COLO829 (cell line): Measurements from ENCODE around the gene F3.

Source experiments
- DNase-seq: peaks from one replicate; pipeline ENCODE4 v3.0.0; 2012; ENCODE audit warnings: low spot score

The F3 gene

DNA sequence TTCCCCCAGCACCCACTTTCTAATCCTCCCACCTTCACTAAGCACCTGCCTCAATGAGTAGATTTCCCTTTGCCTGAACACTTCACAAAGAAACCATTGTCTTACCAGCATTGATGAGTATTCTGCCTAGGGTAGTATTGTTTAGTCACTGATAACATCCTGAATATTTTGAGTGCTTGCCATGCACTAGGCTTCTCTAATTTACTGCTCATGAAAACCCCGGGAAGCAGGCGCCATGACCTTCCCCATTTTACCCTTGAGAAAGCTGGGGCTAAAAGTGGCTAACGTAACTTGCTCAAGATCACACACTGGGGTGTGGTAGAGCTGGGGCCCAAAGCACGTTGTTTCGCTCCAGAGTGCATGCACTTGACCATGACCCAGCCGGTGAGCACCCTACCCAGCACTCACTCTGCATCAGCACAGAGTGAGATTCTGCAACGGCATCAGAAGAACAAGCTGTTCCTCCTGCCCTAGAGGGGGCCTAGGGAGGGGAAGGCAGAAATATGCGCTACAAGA is 10.6 kb upstream of the F3 start:
- peak; percentile 23 for DNase-seq

DNA sequence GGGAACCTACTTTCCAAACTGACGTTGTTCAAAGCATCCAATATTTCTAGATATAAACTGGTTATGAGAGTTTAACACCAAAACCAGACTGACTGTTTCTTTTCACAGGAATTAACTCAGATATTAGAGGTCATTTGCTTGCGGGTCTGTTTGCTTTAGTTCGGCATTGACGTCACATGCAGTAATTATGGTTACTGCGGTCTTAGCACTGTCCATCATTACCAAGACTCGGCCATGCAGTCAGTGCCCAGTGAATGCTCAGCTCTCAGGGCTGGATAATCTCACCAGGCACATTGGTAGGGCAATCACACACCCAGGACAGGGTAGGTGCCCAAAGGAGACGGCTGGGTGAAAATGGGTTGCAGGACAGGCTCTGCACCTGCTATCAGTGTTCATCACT is 9.9 kb upstream of the F3 start:
- no peak for DNase-seq

DNA sequence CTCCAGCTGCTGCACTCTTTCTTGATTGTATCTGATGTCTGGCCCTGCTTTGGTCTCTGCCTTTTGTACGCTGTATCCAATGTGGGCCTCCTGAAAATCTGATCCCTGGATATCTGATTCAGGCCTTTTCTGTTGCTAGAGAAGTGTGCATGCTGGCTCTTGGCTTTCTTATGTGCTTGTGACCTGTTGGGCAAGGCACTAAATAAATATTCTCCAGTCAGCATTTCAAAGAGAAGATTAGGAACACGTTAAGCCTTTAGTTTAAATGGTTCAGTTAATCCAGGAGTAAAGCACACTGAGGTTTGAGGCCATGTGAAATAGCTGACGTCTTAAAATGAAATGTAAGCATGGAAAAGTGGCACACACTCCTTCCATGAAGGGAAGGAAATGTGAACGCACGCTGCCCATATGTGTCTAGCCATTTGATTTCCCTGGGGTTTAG is 9.3 kb upstream of the F3 start:
- DNase-seq, result no peak

DNA sequence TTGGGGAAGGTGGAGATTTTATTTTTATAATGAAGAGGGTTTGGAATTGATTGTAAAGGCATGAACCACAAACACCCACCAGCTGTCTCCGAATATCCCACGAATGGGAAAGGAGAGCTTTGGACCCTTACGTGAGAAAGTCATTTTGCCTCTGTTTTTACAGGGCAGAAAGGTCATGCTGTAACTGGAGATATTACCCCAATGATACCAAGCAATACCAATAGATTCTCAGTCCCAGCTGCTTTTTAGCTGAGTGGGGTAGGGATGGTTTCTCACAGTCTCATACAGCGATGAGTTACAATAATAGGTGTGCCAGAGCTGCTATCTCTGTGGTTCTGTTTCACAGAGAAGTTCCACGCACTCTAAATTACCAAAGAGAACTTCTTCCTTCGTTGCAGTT is 8.8 kb upstream of the F3 start:
- DNase-seq, result no peak

DNA sequence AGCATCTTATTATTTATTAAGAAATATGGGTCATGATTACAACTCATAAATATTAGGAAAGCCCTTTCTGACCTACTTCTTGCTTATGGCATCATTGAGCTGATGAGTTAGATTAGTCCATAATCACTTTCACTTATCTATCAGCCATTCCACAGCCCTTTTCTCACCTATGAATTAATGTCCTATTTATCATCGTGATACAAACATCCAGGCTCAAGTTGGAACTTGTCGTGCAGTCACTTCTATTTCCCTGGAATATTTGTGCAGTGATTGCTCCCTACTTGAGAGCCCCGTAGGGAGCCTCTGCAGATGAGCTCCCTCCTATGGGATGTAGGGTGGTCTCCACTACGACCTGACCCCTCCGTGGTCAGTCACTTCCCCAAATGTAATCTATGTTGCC is 8.1 kb upstream of the F3 start:
- no peak for DNase-seq

DNA sequence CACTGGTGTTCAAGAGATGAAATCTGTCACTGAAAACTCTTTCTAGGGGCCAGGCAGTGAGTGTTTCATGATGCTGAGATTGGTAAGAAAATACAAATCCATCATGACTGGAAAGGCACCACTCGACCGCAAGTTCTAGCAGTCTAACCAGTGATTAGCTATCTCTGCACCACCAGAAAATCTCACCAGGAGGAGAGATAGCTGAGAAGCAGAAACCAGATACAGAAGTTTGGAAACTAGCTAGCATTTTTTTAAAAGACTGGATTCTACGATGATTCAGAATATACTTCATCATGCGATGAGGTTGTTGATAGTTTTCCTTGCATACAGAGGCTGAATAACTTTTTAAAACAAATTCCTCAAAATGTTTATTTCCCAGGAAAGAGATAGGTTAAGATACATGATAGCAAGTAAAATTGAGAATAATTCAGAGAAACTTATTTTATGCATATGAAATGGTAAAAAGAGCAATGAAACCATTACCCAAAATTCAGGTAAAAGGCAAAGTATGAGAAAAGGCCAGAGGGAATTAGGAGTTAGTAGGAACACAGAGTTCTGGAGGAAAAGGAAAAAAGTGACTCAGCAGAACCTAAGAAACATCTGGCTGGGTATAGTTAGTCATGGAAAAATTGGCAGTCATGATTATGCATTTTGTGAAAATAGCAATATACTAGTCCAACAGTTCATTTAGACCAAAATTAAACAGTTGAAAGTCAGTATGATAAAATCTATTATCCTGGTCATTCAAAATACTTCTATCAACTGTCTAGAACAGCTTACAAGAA is 3.3 kb upstream of the F3 start:
- no peak for DNase-seq

DNA sequence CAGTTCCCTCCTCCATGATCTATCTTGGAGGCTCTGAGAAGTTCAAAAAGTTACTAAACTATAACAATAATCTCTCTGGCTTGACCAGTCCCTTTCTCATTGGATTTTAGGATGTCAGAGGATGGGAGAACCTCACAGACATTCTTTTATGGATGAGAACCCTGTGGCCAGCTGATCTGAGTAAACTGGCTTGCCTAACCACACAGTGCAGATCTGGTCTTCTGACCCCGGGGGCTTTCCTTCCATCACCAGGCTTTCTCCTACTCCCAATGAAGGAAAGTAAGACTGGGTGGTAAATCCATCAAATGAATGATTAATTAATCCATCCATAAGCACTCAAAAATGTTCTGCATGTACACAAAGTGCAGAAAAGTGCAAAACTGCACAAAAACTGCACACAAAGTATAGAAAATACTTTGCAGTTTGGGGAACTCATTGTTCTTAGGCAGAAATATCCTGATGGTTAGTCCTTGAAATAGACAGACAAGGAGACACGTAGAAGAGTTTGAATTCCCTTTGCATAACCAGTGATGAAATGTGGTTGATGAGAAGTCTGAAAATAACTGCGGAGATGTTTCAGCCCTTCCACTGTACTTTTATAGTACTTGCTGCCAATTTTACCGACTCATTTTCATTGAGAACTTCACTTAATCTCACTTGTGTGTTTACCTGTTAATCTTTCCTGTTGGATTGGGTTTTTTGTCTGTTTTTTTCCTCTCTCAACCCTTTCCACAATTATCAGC is 2.5 kb upstream of the F3 start:
- DNase-seq, result no peak

DNA sequence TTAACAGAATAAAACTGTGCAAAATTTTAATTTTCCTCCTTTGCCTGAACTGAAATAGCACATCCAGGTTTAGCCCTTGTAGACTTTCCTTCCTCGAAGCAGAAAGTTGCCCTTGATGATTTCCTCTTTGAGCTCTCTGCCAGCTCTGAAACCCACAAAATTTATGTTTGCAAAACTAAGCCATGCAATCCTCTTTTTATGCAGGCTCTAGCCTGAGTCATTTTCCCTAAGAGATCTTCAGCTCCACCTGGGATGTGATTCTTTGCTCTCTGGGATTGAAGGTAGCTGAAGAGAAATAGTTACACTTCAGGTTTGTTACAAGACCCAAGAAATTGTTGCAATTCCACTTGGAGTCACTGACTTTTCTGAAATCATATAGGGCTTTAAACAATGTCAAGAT is 1.4 kb upstream of the F3 start:
- DNase-seq, result no peak

DNA sequence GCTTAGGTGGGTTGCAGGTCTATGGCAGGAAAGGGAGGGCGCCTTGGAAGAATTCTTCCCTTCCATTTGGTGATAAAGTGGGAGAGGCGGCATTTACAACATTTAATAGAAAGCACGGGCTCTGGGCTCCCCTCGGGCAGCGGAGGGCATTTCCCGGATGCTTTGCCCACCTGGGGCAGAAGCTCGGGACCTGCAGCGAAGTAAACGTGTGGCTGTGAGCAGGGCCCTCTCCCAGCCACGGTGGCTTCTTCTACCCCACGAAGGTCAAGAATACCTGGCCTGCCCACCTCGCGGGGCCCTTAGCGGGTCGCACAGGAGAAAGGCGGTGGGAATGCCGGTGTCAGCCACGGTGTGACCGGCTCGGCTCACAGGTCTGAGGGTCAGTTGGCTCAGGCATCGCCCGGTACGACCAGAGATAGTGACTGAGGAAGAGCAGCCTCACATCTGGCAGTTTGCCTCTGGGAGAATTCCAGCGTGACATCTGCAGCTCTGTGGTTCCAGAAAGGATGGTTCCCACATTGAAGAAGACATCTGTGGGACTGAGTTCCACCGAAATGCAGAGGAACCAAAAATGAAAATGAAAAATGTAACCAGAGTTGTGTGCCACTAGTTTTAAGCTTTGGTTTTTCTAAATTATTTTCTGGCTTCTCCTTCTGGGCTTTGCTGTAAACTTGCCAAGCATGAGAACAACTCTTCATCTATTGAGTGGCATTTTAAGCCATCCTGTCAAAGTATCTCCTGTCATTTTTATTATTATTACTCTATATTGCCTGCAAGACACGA is 720 bp upstream of the F3 start:
- DNase-seq, result no peak

DNA sequence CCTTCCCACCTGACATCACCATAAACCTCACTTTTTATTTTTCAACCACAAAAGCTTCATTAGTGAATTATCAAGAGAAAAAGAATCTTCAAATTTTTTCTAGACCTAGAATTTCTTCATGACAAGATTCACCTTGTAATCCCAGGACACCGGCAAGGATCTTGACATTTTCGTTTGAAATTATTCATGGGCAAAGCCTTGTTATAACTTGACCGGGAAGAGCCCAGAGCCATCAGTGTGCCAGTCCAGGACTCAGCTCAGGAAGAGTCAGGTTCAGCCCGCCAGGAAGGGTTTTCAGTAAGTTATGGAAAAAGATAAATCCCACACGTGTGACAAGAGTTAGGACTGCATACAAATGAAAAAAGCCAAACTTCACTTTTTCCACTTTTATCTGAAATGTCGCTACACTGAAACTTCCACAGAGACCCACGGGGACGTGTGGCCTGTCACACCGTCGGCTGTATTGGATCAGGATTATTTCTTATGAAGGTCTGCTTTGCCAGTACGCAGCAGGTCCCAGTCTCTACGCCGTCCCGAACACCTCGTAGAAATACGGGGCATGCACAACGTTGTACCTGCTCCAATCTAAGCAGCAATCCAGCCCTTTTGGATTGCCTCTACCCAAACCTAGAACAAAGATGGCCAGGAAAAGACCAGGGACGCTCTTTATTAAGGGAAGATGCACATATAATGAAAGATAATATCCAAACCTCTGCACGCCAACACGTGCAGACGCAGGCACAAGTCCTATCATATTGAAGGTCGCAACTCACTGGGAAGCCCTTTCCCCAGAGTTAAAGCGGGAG is 916 bp downstream of the F3 start:
- DNase-seq, result no peak

DNA sequence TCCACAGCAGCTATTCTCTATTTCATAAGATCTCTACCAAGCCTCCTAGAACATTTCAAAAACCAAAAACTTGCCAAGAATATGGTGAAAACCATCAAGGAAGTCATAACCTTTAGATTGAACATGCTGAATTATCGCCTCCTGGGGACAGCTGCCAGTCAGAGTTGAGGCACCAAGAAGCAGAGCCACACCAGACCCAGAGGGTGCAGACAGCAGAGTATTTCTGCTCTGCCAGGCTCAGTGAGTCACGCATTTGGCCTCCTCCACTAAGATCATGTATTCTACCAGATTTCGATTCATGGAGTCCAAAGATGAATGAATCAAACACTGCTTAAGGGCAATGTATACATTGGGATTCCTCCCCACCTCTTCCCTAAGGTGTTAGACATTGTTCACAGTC is 2.1 kb downstream of the F3 start:
- DNase-seq, result no peak

DNA sequence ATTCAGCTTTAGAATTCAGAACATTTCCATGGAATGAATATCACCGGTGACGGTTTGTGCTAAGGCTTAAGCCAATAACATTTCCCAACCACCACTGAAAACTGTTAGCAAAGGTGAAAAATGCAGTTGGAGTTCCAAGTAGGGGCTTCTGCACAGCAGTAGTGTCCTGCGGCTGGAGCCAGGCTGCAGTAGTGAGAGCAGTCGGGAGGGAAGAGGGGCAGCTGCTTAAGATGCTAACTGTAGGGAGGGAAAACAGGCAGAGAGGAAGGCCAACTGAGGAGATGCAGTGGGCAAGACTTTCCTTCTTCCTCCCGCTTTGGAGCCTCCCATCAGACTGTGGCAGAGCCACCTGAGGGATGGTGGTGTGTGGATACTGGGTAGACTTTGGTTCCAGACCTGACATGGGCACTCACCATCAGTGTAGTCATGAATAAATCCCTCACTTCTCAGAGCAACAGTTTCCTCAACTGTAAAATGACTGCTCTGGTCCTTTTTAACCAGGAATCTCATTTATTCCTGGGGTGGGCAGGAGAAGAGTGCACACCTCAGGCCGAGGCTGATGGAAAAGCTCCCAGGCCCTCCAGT is 3.2 kb downstream of the F3 start:
- DNase-seq, result no peak

DNA sequence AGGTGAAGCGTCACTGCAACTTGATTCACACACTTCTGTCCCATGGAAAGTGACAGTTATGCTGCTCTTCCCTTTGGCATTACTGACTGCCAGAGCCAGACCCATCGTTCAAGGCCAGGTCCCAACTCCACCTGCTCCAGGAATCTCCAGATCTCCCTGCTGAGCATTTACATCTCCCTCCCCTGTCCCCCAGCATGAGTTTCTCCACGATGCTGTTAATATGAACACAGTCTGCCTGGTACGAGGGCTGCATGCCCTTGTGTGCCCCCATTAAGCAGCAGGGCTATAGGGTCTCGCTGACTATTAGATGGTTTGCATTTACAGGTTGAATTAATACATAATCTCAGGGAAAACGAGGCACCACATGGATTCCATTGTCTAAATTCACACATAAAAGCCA is 4.3 kb downstream of the F3 start:
- DNase-seq, result no peak

DNA sequence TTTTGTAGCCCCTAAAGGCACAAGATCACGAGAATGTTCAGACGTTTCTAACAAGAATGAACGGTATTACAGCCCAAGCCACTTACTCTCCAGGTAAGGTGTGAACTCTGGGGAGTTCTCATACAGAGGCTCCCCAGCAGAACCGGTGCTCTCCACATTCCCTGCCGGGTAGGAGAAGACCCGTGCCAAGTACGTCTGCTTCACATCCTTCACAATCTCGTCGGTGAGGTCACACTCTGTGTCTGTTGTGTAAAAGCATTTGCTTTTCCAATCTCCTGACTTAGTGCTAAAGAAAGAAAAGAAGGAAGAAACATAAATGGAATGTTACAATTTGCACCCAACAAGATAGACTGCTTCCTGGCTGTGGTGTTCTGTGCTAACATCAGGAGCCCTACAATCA is 5.7 kb downstream of the F3 start:
- no peak for DNase-seq

DNA sequence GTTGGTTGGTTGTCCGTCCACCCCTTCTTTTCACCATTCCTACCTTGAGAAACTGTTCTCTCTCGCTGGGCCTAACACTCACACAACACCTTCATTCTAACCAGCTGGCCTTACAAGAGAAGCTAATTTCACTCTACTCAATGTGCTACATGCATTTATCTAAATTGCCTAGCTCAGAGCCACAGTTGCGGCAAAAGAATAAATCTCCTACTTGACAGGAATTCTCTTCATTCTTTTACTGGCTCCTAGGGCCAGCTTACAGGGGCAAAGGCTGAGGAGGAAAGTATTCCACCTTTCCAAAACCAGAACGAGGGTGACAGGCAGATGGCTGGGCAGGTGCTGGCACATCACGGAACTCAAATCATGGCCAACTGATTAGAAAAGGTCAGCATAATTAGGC is 6.5 kb downstream of the F3 start:
- no peak for DNase-seq

DNA sequence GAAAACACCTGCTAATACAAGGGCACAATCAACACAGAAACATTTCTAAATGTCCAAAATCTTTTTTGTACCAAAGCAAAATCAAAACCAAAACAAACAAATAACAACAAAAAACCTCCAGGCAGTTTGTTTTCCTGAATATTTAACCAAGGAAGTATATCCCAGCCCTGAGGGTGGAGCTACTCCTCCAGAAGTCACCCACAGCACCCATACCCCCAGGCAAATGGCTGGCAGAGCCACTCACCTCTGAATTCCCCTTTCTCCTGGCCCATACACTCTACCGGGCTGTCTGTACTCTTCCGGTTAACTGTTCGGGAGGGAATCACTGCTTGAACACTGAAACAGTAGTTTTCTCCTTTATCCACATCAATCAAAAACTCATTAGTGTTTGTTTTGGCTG is 9.5 kb downstream of the F3 start:
- DNase-seq, result no peak

DNA sequence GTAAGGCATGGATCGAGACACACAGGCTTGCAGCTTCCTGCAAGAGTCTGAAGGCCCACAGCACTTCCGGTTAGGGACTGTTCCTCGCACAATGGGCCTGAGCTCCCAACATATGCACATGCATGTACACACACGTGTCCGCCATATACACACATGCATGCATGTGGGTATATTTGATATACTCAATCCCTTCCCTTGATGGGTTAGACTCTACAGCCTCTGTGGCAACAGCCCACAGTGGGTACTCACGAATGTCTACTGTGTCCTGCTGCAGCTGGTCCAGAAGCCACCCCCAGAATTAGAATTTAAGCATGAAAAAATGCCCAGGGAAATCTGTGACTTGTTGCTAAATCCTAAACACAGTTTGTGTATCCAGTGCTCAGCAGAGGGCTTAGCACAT is 9.9 kb downstream of the F3 start:
- DNase-seq, result no peak

DNA sequence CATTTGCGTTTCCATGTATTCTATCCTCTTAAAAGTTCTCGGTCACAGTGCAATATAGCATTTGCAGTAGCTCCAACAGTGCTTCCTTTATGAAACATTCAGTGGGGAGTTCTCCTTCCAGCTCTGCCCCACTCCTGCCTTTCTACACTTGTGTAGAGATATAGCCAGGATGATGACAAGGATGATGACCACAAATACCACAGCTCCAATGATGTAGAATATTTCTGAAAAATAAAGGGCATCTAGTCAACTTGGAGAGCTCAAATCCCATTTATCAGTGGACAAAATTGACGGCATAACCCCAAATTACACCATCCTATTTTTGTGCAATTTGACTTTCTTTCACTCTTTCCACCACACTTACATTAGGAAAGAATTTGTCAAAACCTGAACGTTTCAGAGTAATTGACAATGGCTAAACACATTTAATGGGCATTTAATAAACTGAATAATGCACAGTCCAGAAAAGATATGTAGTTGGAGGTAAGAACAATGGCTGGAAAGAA is 11.1 kb downstream of the F3 start:
- DNase-seq, result no peak

DNA sequence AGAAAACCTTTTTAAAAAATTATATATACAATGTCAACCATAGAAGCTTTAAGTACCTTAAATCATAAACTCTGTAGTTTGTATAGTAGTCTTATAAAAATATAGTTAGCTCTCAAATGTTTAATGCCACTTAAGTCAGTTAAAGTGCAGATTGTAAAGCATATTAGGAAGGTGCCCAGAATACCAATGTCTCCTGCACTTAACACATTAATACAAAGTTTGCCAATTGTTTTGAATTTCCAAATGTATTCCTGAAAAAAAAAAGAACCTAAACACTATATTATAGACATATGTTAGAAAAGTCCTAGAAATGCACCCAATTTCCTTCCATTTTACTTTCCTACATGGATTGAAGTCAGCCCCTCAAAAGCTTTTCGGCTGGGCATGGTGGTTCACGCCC is 12.1 kb downstream of the F3 start:
- DNase-seq, result no peak

DNA sequence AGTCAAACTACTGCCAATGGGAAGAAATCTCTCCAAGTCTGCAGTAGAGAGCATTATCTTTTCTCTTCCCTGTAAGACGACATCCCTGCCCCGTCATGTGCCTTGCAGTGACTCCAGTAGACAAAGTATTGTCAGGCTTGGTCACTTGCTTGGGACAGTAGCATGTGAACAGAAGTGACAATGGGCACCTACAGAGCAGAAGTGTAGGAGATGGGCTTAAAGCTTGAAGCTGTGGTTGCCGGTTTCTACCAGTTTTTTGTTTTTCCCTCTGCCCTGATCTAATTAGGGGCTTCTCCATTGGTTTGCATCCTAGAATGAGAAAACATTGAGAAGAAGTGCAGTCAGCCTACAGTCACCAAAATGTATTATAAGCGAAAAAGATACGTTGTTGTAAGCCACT is 12.7 kb downstream of the F3 start:
- no peak for DNase-seq

DNA sequence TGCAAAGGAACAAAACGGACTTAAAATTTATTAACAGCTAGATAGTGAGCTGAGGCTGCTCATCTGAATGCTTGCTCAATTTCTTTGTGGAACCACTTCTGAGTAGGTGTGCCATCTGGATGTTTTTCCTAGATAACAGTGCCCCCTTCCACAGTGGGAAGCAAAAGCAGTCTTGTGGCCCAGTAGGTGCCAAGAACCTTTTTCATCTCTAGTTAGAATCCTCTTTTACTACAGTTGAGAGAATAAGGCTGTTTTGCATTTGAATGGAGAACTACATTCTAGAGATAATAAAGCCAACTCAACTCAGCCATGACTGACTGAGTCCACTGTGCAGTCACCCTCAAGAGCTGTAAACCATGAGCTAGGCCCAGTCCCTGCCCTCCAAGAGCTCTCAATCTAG is 13.3 kb downstream of the F3 start:
- no peak for DNase-seq
